ENCODE measurements around the gene AASDH. TPM values are rescaled to one million over a fixed set of nuclear protein-coding genes. Genes with fewer than 3 reads are reported as not detected.

Gene AASDH
- polyA plus RNA-seq, 1 of the 3 experiments (the other 2 are of a cell fraction): 4.4 TPM

DNA sequence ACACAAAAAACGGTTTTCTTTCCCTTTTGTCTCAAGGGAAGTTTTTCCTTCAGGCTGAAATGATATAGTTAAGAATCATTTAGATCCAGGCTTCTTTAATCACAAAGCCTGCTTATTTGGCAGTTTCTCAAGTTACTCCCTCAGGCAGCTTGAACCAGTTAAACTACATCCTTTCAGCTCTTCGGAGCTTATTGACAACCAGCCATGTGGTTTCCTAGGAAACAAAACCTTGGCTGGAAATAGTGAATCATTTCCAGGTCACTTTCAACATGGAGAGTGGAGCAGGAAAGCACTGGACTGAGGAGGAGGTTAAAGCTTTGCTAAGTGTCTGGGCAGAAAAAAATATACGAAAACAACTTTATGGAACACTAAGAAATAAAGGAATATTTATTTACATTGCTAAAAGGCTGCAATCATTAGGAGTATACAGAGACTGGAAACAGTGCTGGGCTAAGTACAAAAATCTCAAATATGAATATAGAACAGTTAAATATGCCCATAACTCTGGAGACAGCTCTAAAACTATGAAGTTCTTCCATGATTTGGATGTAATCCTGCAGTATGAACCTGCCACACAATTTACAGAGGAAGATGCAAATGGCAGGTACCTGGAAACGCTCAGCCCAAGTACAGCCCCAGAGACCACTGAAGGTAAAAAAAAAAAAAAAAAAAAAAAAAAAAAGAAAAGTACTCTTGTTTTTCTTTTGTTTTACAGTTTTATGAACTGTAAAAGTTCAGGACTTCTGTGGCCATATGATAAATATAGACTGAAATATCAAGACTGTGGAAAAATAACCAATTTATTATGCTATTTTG lies 23.2 kb upstream of the AASDH start (continued):
- TF ChIP-seq, protein P1, sequence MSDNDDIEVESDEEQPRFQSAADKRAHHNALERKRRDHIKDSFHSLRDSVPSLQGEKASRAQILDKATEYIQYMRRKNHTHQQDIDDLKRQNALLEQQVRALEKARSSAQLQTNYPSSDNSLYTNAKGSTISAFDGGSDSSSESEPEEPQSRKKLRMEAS (IDR thresholded peaks at IDR 0.05; ENCODE audit: low read depth): peak; percentile 64; the same call in 1 of the 2 replicates
- TF ChIP-seq ELF1 (IDR thresholded peaks at IDR 0.05) (no peak), GABPA (IDR thresholded peaks at IDR 0.05; ENCODE audit: low read depth) (peak; percentile 78), EP300 (IDR thresholded peaks at IDR 0.05; ENCODE audit: borderline replicate concordance in 1 of 2, low read depth in 1 of 2, low read length in 1 of 2) (no peak; a peak in 2 of 4 replicates), RXRA (IDR thresholded peaks at IDR 0.05; ENCODE audit: borderline replicate concordance, low read depth) (no peak), MXI1 (IDR thresholded peaks at IDR 0.05; ENCODE audit: low read depth, low read length) (peak; percentile 79), RFX5 (IDR thresholded peaks at IDR 0.05; ENCODE audit: low read length) (no peak), EZH2phosphoT487 (IDR thresholded peaks at IDR 0.05; ENCODE audit: borderline replicate concordance, low read depth) (no peak), SIN3A (IDR thresholded peaks at IDR 0.05; ENCODE audit: borderline replicate concordance, low read depth, low read length) (no peak), POLR2AphosphoS5 (IDR thresholded peaks at IDR 0.05; ENCODE audit: low read depth, low read length) (peak; percentile 77), TCF12 (IDR thresholded peaks at IDR 0.05) (peak; percentile 71), NRF1 (IDR thresholded peaks at IDR 0.05; ENCODE audit: low read depth, low read length) (no peak), SMC3 (IDR thresholded peaks at IDR 0.05; ENCODE audit: low read depth, low read length) (no peak), TAF1 (IDR thresholded peaks at IDR 0.05; ENCODE audit: borderline replicate concordance, low read depth, low read length) (no peak; the same call in 1 of the 2 replicates)
- TF ChIP-seq, protein P2, sequence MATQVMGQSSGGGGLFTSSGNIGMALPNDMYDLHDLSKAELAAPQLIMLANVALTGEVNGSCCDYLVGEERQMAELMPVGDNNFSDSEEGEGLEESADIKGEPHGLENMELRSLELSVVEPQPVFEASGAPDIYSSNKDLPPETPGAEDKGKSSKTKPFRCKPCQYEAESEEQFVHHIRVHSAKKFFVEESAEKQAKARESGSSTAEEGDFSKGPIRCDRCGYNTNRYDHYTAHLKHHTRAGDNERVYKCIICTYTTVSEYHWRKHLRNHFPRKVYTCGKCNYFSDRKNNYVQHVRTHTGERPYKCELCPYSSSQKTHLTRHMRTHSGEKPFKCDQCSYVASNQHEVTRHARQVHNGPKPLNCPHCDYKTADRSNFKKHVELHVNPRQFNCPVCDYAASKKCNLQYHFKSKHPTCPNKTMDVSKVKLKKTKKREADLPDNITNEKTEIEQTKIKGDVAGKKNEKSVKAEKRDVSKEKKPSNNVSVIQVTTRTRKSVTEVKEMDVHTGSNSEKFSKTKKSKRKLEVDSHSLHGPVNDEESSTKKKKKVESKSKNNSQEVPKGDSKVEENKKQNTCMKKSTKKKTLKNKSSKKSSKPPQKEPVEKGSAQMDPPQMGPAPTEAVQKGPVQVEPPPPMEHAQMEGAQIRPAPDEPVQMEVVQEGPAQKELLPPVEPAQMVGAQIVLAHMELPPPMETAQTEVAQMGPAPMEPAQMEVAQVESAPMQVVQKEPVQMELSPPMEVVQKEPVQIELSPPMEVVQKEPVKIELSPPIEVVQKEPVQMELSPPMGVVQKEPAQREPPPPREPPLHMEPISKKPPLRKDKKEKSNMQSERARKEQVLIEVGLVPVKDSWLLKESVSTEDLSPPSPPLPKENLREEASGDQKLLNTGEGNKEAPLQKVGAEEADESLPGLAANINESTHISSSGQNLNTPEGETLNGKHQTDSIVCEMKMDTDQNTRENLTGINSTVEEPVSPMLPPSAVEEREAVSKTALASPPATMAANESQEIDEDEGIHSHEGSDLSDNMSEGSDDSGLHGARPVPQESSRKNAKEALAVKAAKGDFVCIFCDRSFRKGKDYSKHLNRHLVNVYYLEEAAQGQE (IDR thresholded peaks at IDR 0.05; ENCODE audit: low read depth, low read length): no peak
- TF ChIP-seq, protein P3, sequence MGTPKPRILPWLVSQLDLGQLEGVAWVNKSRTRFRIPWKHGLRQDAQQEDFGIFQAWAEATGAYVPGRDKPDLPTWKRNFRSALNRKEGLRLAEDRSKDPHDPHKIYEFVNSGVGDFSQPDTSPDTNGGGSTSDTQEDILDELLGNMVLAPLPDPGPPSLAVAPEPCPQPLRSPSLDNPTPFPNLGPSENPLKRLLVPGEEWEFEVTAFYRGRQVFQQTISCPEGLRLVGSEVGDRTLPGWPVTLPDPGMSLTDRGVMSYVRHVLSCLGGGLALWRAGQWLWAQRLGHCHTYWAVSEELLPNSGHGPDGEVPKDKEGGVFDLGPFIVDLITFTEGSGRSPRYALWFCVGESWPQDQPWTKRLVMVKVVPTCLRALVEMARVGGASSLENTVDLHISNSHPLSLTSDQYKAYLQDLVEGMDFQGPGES (IDR thresholded peaks at IDR 0.05; ENCODE audit: low read depth, low read length): no peak
